Endothelial cell of umbilical vein (primary cell): ENCODE results near the gene RAB43. TPM values are rescaled to one million over a fixed set of nuclear protein-coding genes. Genes with fewer than 3 reads are reported as not detected.

ENCODE experiments used
- BruUV-seq: library from RNA; stranded (reverse); fragments of 400-500 nt; replicated peaks from 2 replicates; lab custom pipeline; 2021; lab: Mats Ljungman, UMichigan
- CTCF ChIA-PET: fragments of 300-600, 350-600 bp; sonication (Branson Sonifier 250); formaldehyde crosslinking; loops from one replicate; lab custom pipeline; 2021; ENCODE audit warnings: antibody characterized with exemption, inconsistent platforms; lab: Charles Lee
- POLR2A ChIA-PET: fragments of 300-600, 350-600 bp; sonication (Branson Sonifier 250); formaldehyde crosslinking; loops from one replicate; lab custom pipeline; 2021; ENCODE audit warnings: antibody characterized with exemption, inconsistent platforms; lab: Charles Lee
- DNase-seq: peaks from one replicate; pipeline ENCODE4 v3.0.0-alpha.2; 2011; ENCODE audit warnings: low read depth, low spot score
- FAIRE-seq: peaks from 2 replicates; lab custom pipeline; 2011; peaks lifted over from hg19 to GRCh38; lab: Jason Lieb, UNC
- H2AFZ ChIP-seq: 2 replicates; pipeline ENCODE4 v1.6.0; 2012; ENCODE audit warnings: low read depth, low read length, control low read depth, inconsistent platforms
- H3K27ac ChIP-seq: 2 replicates; pipeline ENCODE4 v1.5.1; 2011; ENCODE audit warnings: low read depth, mild to moderate bottlenecking, control low read depth, low read length, moderate library complexity; ENCODE audit not compliant: insufficient read depth
- H3K27me3 ChIP-seq, 2 experiments: 2 replicates each; pipeline versions ENCODE4 v1.6.0 to v1.6.1; 2011; ENCODE audit warnings: low read length in 2 of 2, mixed read lengths in 1 of 2; ENCODE audit not compliant: control insufficient read depth in 2 of 2, insufficient read depth in 2 of 2
- H3K36me3 ChIP-seq, 2 experiments: 2 replicates in 1 of 2; 3 replicates in 1 of 2; pipeline ENCODE4 v1.5.1; 2011; ENCODE audit warnings: low read length in 2 of 2, mild to moderate bottlenecking in 1 of 2, moderate library complexity in 1 of 2; ENCODE audit not compliant: control insufficient read depth in 2 of 2, insufficient read depth in 2 of 2; ENCODE audit errors: extremely low read depth in 1 of 2
- H3K4me1 ChIP-seq: 3 replicates; pipeline ENCODE4 v1.5.1; 2011; ENCODE audit warnings: mild to moderate bottlenecking, low read length; ENCODE audit not compliant: control insufficient read depth, insufficient read depth; ENCODE audit errors: extremely low read depth
- H3K4me2 ChIP-seq: 2 replicates; pipeline ENCODE4 v1.6.1; 2011; ENCODE audit warnings: low read length, control low read depth, mixed read lengths; ENCODE audit not compliant: insufficient read depth
- H3K4me3 ChIP-seq, 3 experiments: fragments of 200-600 bp in 1 of 3; sonication (generic), shearing (Covaris generic) in 1 of 3; replicated peaks in 1 of 3; 2 replicates each; pipeline ENCODE4 v1.5.1; 2011 to 2016; ENCODE audit warnings: control low read depth in 3 of 3, low read length in 3 of 3, mild to moderate bottlenecking in 2 of 3, inconsistent platforms in 1 of 3, low read depth in 1 of 3, moderate library complexity in 1 of 3; ENCODE audit not compliant: insufficient read depth in 1 of 3
- H3K79me2 ChIP-seq: 2 replicates; pipeline ENCODE4 v1.6.0; 2012; ENCODE audit warnings: low read length, inconsistent platforms; ENCODE audit not compliant: control insufficient read depth, insufficient read depth
- H3K9ac ChIP-seq: replicated peaks from 2 replicates; pipeline ENCODE3; 2011; ENCODE audit warnings: low read length, control low read depth; ENCODE audit not compliant: insufficient read depth; ENCODE audit errors: extremely low read depth
- H3K9me1 ChIP-seq: replicated peaks from 3 replicates; pipeline ENCODE4 v1.6.0; 2011; ENCODE audit warnings: mild to moderate bottlenecking, low read length; ENCODE audit not compliant: control insufficient read depth, insufficient read depth; ENCODE audit errors: extremely low read depth
- H3K9me3 ChIP-seq: replicated peaks from 2 replicates; pipeline ENCODE4 v1.5.1; 2012; ENCODE audit warnings: low read length, inconsistent platforms; ENCODE audit not compliant: control insufficient read depth, insufficient read depth
- H4K20me1 ChIP-seq: replicated peaks from 2 replicates; pipeline ENCODE3; 2011; ENCODE audit warnings: mild to moderate bottlenecking, low read length; ENCODE audit not compliant: control insufficient read depth, insufficient read depth; ENCODE audit errors: extremely low read depth
- EZH2 ChIP-seq: IDR thresholded peaks from 2 replicates; pipeline ENCODE4 v1.6.1; 2012; ENCODE audit warnings: borderline replicate concordance, low read depth, mild to moderate bottlenecking, moderate library complexity, low read length, inconsistent platforms; ENCODE audit not compliant: severe bottlenecking
- FOS ChIP-seq: IDR thresholded peaks from 2 replicates; pipeline ENCODE4 v1.6.1; 2011; ENCODE audit warnings: mild to moderate bottlenecking, low read length, moderate library complexity, borderline replicate concordance; ENCODE audit not compliant: insufficient read depth
- GATA2 ChIP-seq: IDR thresholded peaks from 2 replicates; pipeline ENCODE4 v1.7.0; 2011; ENCODE audit warnings: low read depth, mild to moderate bottlenecking, moderate library complexity, mixed read lengths, low read length; ENCODE audit not compliant: insufficient read length, insufficient read depth
- MYC ChIP-seq: IDR thresholded peaks from one replicate; pipeline ENCODE4 v1.6.1; 2011; ENCODE audit warnings: mild to moderate bottlenecking, low read depth, low read length
- POLR2A ChIP-seq: IDR thresholded peaks from 2 replicates; pipeline ENCODE4 v1.6.1; 2012; ENCODE audit warnings: low read depth, mild to moderate bottlenecking, control low read depth, low read length
- POLR2AphosphoS5 ChIP-seq: IDR thresholded peaks from 2 replicates; pipeline ENCODE4 v1.6.1; 2012; ENCODE audit warnings: low read depth, mild to moderate bottlenecking, control low read depth, low read length, moderate library complexity; ENCODE audit not compliant: insufficient read depth
- dilution Hi-C: fragments of 300-500 bp; cut with MboI; formaldehyde crosslinking; loops from one replicate; pipeline ENCODE4 v1.15.0; 2019; ENCODE audit warnings: low sequenced_read_pairs; ENCODE audit not compliant: extremely low pct_ligation_motif_present
- intact Hi-C: fragments of 100-400 bp; cut with micrococcal nuclease; formaldehyde crosslinking; loops from one replicate; pipeline ENCODE4 v1.10.0; 2022
- polyA plus RNA-seq, 4 experiments: library from polyadenylated mRNA; depleted of rRNA in 3 of 4; stranded (reverse) in 3 of 4; unstranded in 1 of 4; fragments of >200 nt; gene quantifications; 2 replicates each; pipeline versions ENCODE4 v1.2.1 to v1.2.3, GENCODE V29; 2011 to 2012; ENCODE audit warnings: missing spikeins in 1 of 4
- total RNA-seq: library from RNA; stranded (reverse); gene quantifications from 2 replicates; pipeline ENCODE4 v1.2.3, GENCODE V29; 2021
- TF ChIP-seq, protein P1 (sequence below), 2 donors: IDR thresholded peaks; 1 replicate in 1 of 2; 2 replicates in 1 of 2; pipeline ENCODE4 v1.5.1; 2011; ENCODE audit warnings: low read length in 2 of 2, mild to moderate bottlenecking in 2 of 2, moderate library complexity in 2 of 2, control low read depth in 1 of 2, inconsistent platforms in 1 of 2, low read depth in 1 of 2; ENCODE audit not compliant: insufficient read depth in 1 of 2; ENCODE audit errors: extremely low read depth in 1 of 2
- TF ChIP-seq, protein P2 (sequence below): IDR thresholded peaks from 2 replicates; pipeline ENCODE4 v1.6.1; 2011; ENCODE audit not compliant: insufficient read depth, insufficient read length

Gene RAB43
- total and polyA plus RNA-seq, 2 donors (not counting 3 experiments of a cell fraction or from before 2014, with no cell fraction given), result 18.5 to 31.5 TPM

DNA sequence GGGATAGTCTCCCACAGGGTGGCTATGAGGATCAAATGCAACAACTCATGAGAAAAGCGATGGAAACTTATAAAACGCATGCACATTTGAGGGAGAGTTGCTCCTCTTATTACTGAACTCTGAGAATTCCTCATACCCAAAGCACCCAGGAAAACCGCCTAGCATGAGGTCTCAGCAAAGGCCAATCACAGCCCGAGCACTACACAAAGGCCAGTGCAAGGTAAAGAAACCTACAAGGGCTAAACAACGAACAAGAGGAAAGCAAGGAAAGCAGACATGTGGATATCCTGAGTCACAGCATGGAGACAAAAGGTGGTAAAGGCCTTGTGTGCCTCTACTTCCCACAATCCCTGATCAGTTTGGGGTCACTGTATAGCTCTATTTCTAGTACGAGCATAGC lies 7.1 kb downstream of the RAB43 start:
- TF ChIP-seq POLR2A (no peak), FOS (no peak), POLR2AphosphoS5 (no peak)
- TF ChIP-seq, protein P1, sequence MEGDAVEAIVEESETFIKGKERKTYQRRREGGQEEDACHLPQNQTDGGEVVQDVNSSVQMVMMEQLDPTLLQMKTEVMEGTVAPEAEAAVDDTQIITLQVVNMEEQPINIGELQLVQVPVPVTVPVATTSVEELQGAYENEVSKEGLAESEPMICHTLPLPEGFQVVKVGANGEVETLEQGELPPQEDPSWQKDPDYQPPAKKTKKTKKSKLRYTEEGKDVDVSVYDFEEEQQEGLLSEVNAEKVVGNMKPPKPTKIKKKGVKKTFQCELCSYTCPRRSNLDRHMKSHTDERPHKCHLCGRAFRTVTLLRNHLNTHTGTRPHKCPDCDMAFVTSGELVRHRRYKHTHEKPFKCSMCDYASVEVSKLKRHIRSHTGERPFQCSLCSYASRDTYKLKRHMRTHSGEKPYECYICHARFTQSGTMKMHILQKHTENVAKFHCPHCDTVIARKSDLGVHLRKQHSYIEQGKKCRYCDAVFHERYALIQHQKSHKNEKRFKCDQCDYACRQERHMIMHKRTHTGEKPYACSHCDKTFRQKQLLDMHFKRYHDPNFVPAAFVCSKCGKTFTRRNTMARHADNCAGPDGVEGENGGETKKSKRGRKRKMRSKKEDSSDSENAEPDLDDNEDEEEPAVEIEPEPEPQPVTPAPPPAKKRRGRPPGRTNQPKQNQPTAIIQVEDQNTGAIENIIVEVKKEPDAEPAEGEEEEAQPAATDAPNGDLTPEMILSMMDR (IDR thresholded peaks at IDR 0.05; ENCODE audit: extremely low read depth in 1 of 2, insufficient read depth in 1 of 2, low read depth in 1 of 2, low read length in 2 of 2), result no peak
- peaks cover 18% of the 10 kb centered on the region for H3K4me1 ChIP-seq
- H3K79me2 ChIP-seq, result peaks cover 22% of the 10 kb centered on the region
- no peak overlapping the region for H3K4me2 ChIP-seq
- POLR2A ChIA-PET, result no interaction called here
- H3K27ac ChIP-seq, result no peak overlapping the region
- no peaks in the 10 kb centered on the region for H3K9me1 ChIP-seq
- intact Hi-C loops, result no loop called here
- no peak for DNase-seq
- BruUV-seq, result no TSS peak
- no peak overlapping the region for H3K4me3 ChIP-seq
- no peak for FAIRE-seq
- H3K9ac ChIP-seq, result no peak overlapping the region
- H3K27me3 ChIP-seq, result no peaks in the 10 kb centered on the region
- peaks cover 0 to 14% of the 10 kb centered on the region in 2 experiments for H3K36me3 ChIP-seq
- dilution Hi-C loops, result loop anchor here (25.0 kb wide), 1 partner anchor 202 kb away; no protein-coding TSS in a partner anchor
- no peaks in the 10 kb centered on the region for H3K9me3 ChIP-seq
- no peak overlapping the region for H2AFZ ChIP-seq
- no peaks in the 10 kb centered on the region for H4K20me1 ChIP-seq
- CTCF ChIA-PET, result interaction anchor here (1.0 to 1.9 kb wide), 2 partner anchors 61 to 144 kb away, joined by 4 to 5 read pairs; no protein-coding TSS in a partner anchor

DNA sequence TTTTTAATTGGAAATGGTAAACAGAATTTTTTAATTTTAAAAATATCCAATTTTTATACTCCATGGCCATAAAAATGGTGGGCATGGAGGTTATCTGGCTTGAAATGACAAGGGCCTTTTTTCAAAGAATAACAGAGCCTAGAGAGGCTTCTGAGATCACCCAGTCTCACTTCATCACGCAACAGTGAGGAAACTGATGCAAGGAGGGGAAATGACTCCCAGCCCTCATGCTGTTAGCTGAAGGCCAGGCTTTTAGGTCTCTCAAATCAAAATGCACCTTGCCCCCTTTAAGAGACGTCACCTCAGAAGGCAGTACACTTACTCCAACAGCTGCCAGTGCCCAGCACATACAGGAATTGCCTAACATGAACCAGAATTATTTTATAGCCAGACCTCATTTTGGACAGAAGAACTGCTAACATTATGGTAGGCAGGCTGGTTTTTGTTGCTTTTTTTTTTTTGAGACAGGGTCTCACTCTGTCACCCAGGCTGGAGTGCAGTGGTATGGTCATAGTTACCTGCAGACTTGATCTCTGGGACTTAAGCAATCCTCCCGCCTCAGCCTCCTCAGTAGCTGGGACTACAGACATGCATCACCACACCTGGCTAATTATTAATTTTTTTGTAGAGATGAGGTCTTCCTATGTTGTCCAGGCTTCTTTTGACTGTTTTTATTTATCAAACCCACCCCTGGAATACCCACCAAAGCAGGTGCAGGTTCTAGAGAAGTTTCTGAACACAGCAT lies 9.1 kb downstream of the RAB43 start:
- BruUV-seq, result no TSS peak
- H3K36me3 ChIP-seq, result peaks cover 0 to 12% of the 10 kb centered on the region in 2 experiments
- peaks cover 11% of the 10 kb centered on the region for H3K4me1 ChIP-seq
- H3K4me2 ChIP-seq, result no peak overlapping the region
- POLR2A ChIA-PET, result no interaction called here
- H2AFZ ChIP-seq, result no peak overlapping the region
- dilution Hi-C loops (loop anchor here (25.0 kb wide), 1 partner anchor 200 kb away; no protein-coding TSS in a partner anchor), intact Hi-C loops (no loop called here)
- H3K9ac ChIP-seq, result no peak overlapping the region
- FAIRE-seq (no peak), DNase-seq (no peak)
- H3K9me3 ChIP-seq, result no peaks in the 10 kb centered on the region
- H3K79me2 ChIP-seq, result peaks cover 10% of the 10 kb centered on the region
- H3K27me3 ChIP-seq, result no peaks in the 10 kb centered on the region
- H3K27ac ChIP-seq, result no peak overlapping the region
- no peaks in the 10 kb centered on the region for H3K9me1 ChIP-seq
- CTCF ChIA-PET, result interaction anchor here (1.3 to 2.0 kb wide), 3 partner anchors 12 to 142 kb away, joined by 3 to 7 read pairs (median 5); no protein-coding TSS in a partner anchor
- H3K4me3 ChIP-seq, result no peak overlapping the region
- TF ChIP-seq MYC (no peak), EZH2 (no peak), GATA2 (no peak), POLR2A (no peak), POLR2AphosphoS5 (no peak)
- TF ChIP-seq, protein P2, sequence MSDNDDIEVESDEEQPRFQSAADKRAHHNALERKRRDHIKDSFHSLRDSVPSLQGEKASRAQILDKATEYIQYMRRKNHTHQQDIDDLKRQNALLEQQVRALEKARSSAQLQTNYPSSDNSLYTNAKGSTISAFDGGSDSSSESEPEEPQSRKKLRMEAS, result no peak
- TF ChIP-seq, protein P1 (IDR thresholded peaks at IDR 0.05; ENCODE audit: extremely low read depth in 1 of 2, insufficient read depth in 1 of 2, low read depth in 1 of 2, low read length in 2 of 2), result no peak
- H4K20me1 ChIP-seq, result no peaks in the 10 kb centered on the region
